Lung (tissue), 12 donors: Measurements from ENCODE around the gene ARPC4. TPM values are rescaled to one million over a fixed set of nuclear protein-coding genes. Genes with fewer than 3 reads are reported as not detected.

ENCODE experiments used
- ATAC-seq: fragments of 200-7000 bp; cut with Tn5 transposase; one replicate; pipeline ENCODE4 v1.9.1; 2020; ENCODE audit warnings: moderate number of reproducible peaks; ENCODE audit not compliant: insufficient read depth, low FRiP score
- DNase-seq, 3 donors: peaks; one replicate each; pipeline ENCODE4 v3.0.0-alpha.2; 2013 to 2017
- H3K27ac ChIP-seq, 2 donors: one replicate each; pipeline ENCODE4 v1.5.1; 2013; ENCODE audit warnings: mild to moderate bottlenecking in 2 of 2, moderate library complexity in 2 of 2, control low read depth in 1 of 2, inconsistent platforms in 1 of 2, low read depth in 1 of 2, low read length in 1 of 2
- H3K27me3 ChIP-seq, 3 donors: one replicate each; pipeline ENCODE4 v1.5.1; 2013; ENCODE audit warnings: low read length in 2 of 3; ENCODE audit not compliant: control insufficient read depth in 3 of 3, insufficient read depth in 3 of 3
- H3K36me3 ChIP-seq, 4 donors: one replicate each; pipeline ENCODE4 v1.5.1; 2013; ENCODE audit warnings: low read length in 4 of 4, mild to moderate bottlenecking in 1 of 4, moderate library complexity in 1 of 4; ENCODE audit not compliant: control insufficient read depth in 4 of 4, insufficient read depth in 4 of 4
- H3K4me1 ChIP-seq, 5 donors: one replicate each; pipeline ENCODE4 v1.5.1; 2013; ENCODE audit warnings: low read length in 5 of 5, mild to moderate bottlenecking in 2 of 5, moderate library complexity in 1 of 5; ENCODE audit not compliant: control insufficient read depth in 5 of 5, insufficient read depth in 5 of 5
- H3K4me3 ChIP-seq: one replicate; pipeline ENCODE4 v1.5.1; 2013; ENCODE audit warnings: mild to moderate bottlenecking, control low read depth, moderate library complexity
- H3K9ac ChIP-seq, 2 donors: one replicate each; pipeline ENCODE4 v1.5.1; 2013; ENCODE audit warnings: low read length in 2 of 2, control low read depth in 1 of 2; ENCODE audit not compliant: insufficient read depth in 1 of 2
- H3K9me3 ChIP-seq, 4 donors: one replicate each; pipeline ENCODE4 v1.5.1; 2013; ENCODE audit warnings: low read length in 3 of 4, mild to moderate bottlenecking in 1 of 4, moderate library complexity in 1 of 4; ENCODE audit not compliant: control insufficient read depth in 4 of 4, insufficient read depth in 3 of 4
- WGBS, 2 donors: extraction: QIAGEN DNeasy Blood & Tissue Kit; methylation state at CpG; one replicate each; pipeline ENCODE4 v1.1.7; 2013; 5-methylcytosine and 5-hydroxymethylcytosine counted together
- polyA plus RNA-seq, 2 donors: library from polyadenylated mRNA; stranded (reverse); fragments of 200-250 nt; gene quantifications; one replicate each; pipeline ENCODE4 v1.2.1, GENCODE V29; 2013
- total RNA-seq, 2 donors: library from RNA; depleted of rRNA in 1 of 2; stranded (reverse); fragments of >200 nt in 1 of 2; gene quantifications; one replicate each; pipeline ENCODE4 v1.2.1, GENCODE V29; 2014 to 2021
- TF ChIP-seq, protein P1 (sequence below): IDR thresholded peaks from 2 replicates; pipeline ENCODE4 v1.5.1; 2012; ENCODE audit warnings: mild to moderate bottlenecking; ENCODE audit errors: control extremely low read depth, extremely low read depth
- donor health status: control.
- donor health status: control.
- donor health status: Bipolar disorder and iron deficiency.
- donor health status: healthy.
- donor health status: DM: yes; HTN: yes; CAD: no.

The ARPC4 gene
- total and polyA plus RNA-seq, 4 donors: 74.9 to 239 (median 129) TPM

- TF ChIP-seq, protein P1, sequence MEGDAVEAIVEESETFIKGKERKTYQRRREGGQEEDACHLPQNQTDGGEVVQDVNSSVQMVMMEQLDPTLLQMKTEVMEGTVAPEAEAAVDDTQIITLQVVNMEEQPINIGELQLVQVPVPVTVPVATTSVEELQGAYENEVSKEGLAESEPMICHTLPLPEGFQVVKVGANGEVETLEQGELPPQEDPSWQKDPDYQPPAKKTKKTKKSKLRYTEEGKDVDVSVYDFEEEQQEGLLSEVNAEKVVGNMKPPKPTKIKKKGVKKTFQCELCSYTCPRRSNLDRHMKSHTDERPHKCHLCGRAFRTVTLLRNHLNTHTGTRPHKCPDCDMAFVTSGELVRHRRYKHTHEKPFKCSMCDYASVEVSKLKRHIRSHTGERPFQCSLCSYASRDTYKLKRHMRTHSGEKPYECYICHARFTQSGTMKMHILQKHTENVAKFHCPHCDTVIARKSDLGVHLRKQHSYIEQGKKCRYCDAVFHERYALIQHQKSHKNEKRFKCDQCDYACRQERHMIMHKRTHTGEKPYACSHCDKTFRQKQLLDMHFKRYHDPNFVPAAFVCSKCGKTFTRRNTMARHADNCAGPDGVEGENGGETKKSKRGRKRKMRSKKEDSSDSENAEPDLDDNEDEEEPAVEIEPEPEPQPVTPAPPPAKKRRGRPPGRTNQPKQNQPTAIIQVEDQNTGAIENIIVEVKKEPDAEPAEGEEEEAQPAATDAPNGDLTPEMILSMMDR: no peak
- DNase-seq (no peak), ATAC-seq (no peak)
- Histone ChIP-seq H3K9me3 (no peaks in the 10 kb centered on the region), H3K9ac (no peak overlapping the region), H3K27ac (no peak overlapping the region), H3K36me3 (no peaks in the 10 kb centered on the region), H3K4me1 (peaks cover 0 to 5% (median 2%) of the 10 kb centered on the region in 5 donors), H3K4me3 (no peak overlapping the region), H3K27me3 (no peaks in the 10 kb centered on the region)
- WGBS, 2 donors: 94 to 97% methylated on average over 3 of the region's 3 CpGs
Measured at GRCh38 chr3:9855594-9855993, 62.7 kb downstream of the ARPC4 start.

Other genes starting within 250 kb of the ARPC4 start
- under 1 TPM in 1 of 2 donors, not detected in 1; 0.14 TPM for gene LHFPL4, start 239.3 kb upstream of the ARPC4 start, total RNA-seq
- gene LHFPL4, start 239.3 kb upstream of the ARPC4 start, polyA plus RNA-seq: under 1 TPM; 0.01 to 0.02 TPM
- 10 to 100 TPM; 27.7 to 58.4 TPM for gene MTMR14, start 143.6 kb upstream of the ARPC4 start, total RNA-seq
- gene MTMR14, start 143.6 kb upstream of the ARPC4 start, polyA plus RNA-seq: 10 to 100 TPM; 34.3 to 51.1 TPM
- gene CPNE9, start 89.2 kb upstream of the ARPC4 start, total RNA-seq: under 1 TPM in 1 of 2 donors, not detected in 1; 0.34 TPM
- under 1 TPM; 0.11 to 0.16 TPM for gene CPNE9, start 89.2 kb upstream of the ARPC4 start, polyA plus RNA-seq
- gene BRPF1, start 61.3 kb upstream of the ARPC4 start, total RNA-seq: 10 to 100 TPM; 18.4 to 26.4 TPM
- gene BRPF1, start 61.3 kb upstream of the ARPC4 start, polyA plus RNA-seq: 10 to 100 TPM in 1 of 2 donors, 1 to 10 TPM in 1; 8.3 to 13.7 TPM
- gene OGG1, start 43.1 kb upstream of the ARPC4 start, total RNA-seq: 10 to 100 TPM; 29.3 to 31.2 TPM
- gene OGG1, start 43.1 kb upstream of the ARPC4 start, polyA plus RNA-seq: 10 to 100 TPM; 13.2 to 17.3 TPM
- gene CAMK1, start 23.1 kb upstream of the ARPC4 start, total RNA-seq: 10 to 100 TPM; 21.7 to 35.0 TPM
- gene CAMK1, start 23.1 kb upstream of the ARPC4 start, polyA plus RNA-seq: 10 to 100 TPM; 30.5 to 43.9 TPM
- 10 to 100 TPM; 48.7 to 62.3 TPM for gene TADA3, start 609 bp upstream of the ARPC4 start, total RNA-seq
- 10 to 100 TPM; 41.6 to 57.8 TPM for gene TADA3, start 609 bp upstream of the ARPC4 start, polyA plus RNA-seq
- gene TTLL3, start 17.2 kb downstream of the ARPC4 start, total RNA-seq: 10 to 100 TPM; 40.7 to 82.3 TPM
- gene TTLL3, start 17.2 kb downstream of the ARPC4 start, polyA plus RNA-seq: 10 to 100 TPM; 28.4 to 34.2 TPM
- gene RPUSD3, start 50.9 kb downstream of the ARPC4 start, total RNA-seq: 10 to 100 TPM; 16.3 to 34.9 TPM
- 10 to 100 TPM; 25.7 to 26.8 TPM for gene RPUSD3, start 50.9 kb downstream of the ARPC4 start, polyA plus RNA-seq
- gene CIDEC, start 87.2 kb downstream of the ARPC4 start, total RNA-seq: not detected
- under 1 TPM in 1 of 2 donors, not detected in 1; 0.08 TPM for gene CIDEC, start 87.2 kb downstream of the ARPC4 start, polyA plus RNA-seq
- gene JAGN1, start 97.5 kb downstream of the ARPC4 start, total RNA-seq: 10 to 100 TPM; 20.7 to 28.7 TPM
- gene JAGN1, start 97.5 kb downstream of the ARPC4 start, polyA plus RNA-seq: 10 to 100 TPM; 41.0 to 43.7 TPM
- 10 to 100 TPM; 11.3 to 22.9 TPM for gene IL17RE, start 109.8 kb downstream of the ARPC4 start, total RNA-seq
- 10 to 100 TPM in 1 of 2 donors, 1 to 10 TPM in 1; 7.0 to 26.1 TPM for gene IL17RE, start 109.8 kb downstream of the ARPC4 start, polyA plus RNA-seq
- gene IL17RC, start 124.0 kb downstream of the ARPC4 start, total RNA-seq: 10 to 100 TPM; 31.7 to 35.4 TPM
- gene IL17RC, start 124.0 kb downstream of the ARPC4 start, polyA plus RNA-seq: 10 to 100 TPM; 20.5 to 39.8 TPM
- 10 to 100 TPM; 37.7 to 60.1 TPM for gene CRELD1, start 140.8 kb downstream of the ARPC4 start, total RNA-seq
- gene CRELD1, start 140.8 kb downstream of the ARPC4 start, polyA plus RNA-seq: 10 to 100 TPM; 28.0 to 45.7 TPM
- gene PRRT3, start 159.3 kb downstream of the ARPC4 start, total RNA-seq: 1 to 10 TPM; 2.1 to 5.2 TPM
- 1 to 10 TPM; 1.1 to 1.5 TPM for gene PRRT3, start 159.3 kb downstream of the ARPC4 start, polyA plus RNA-seq
- 10 to 100 TPM; 64.2 to 82.5 TPM for gene EMC3, start 193.8 kb downstream of the ARPC4 start, total RNA-seq
- 100 to 1,000 TPM in 1 of 2 donors, 10 to 100 TPM in 1; 51.9 to 116 TPM for gene EMC3, start 193.8 kb downstream of the ARPC4 start, polyA plus RNA-seq
- 1 to 10 TPM; 5.8 to 8.6 TPM for gene FANCD2, start 233.4 kb downstream of the ARPC4 start, total RNA-seq
- 1 to 10 TPM; 2.9 to 3.0 TPM for gene FANCD2, start 233.4 kb downstream of the ARPC4 start, polyA plus RNA-seq